ENCODE results near the gene GLB1L.
A peak's percentile ranks its signal among the peaks of the same experiment; 100 is the strongest.

The GLB1L gene

DNA sequence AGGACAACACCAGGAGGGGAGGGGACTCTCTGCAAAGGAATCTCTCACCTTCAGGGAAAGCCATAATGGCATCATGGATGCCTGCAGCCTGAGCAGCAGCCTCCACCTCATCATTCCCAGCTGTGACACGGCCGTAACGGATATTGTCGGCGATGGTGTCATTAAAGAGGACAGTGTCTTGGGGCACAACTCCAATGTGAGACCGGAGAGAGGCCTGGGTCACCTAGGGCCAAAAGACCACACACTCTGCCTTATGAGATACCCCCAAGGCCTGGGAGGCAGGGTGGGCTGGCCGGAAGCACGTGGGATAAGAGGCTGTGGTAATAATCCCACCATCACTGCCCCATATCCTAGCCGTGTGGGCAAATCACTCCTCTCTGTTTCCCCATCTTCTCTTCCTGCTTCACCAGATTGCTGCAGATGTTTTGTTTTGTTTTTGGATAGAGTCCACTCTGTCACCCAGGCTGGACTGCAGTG lies 34.3 kb downstream of the GLB1L start:
- Histone ChIP-seq H3K9me2 (replicated peaks; ENCODE audit: insufficient read depth, low read length) (no peaks in the 10 kb centered on the region), H3K27ac (ENCODE audit: low read length) (peak overlapping the region; percentile 24; the same call in 1 of the 2 replicates), H2AFZ (ENCODE audit: low read length) (no peak overlapping the region), H3K79me2 (ENCODE audit: low read length) (peaks cover 12% of the 10 kb centered on the region; the same call in 1 of the 2 replicates), H3K4me3 (ENCODE audit: low read length) (no peak overlapping the region), H3F3A (ENCODE audit: insufficient read depth, low read length) (peaks cover 11% of the 10 kb centered on the region), H3K9me3 (replicated peaks; ENCODE audit: insufficient read depth, low read length) (no peaks in the 10 kb centered on the region), H3K4me2 (ENCODE audit: low read depth, low read length) (0 out of 2 replicates have a peak overlapping the region, but pooled peaks have one; percentile 19), H3K27me3 (replicated peaks; ENCODE audit: insufficient read depth, low read length) (no peaks in the 10 kb centered on the region), H3K9ac (ENCODE audit: low read length) (no peak overlapping the region), H3K36me3 (replicated peaks; ENCODE audit: insufficient read depth, low read length) (no peaks in the 10 kb centered on the region), H3K4me1 (ENCODE audit: low read length) (peaks cover 10% of the 10 kb centered on the region; the same call in 1 of the 2 replicates), H4K20me1 (ENCODE audit: insufficient read depth, low read length) (no peaks in the 10 kb centered on the region)
- no peak for TF ChIP-seq EZH2 (optimal IDR thresholded peaks at IDR 0.05; ENCODE audit: low read depth, low read length)
- TF ChIP-seq, protein P1, sequence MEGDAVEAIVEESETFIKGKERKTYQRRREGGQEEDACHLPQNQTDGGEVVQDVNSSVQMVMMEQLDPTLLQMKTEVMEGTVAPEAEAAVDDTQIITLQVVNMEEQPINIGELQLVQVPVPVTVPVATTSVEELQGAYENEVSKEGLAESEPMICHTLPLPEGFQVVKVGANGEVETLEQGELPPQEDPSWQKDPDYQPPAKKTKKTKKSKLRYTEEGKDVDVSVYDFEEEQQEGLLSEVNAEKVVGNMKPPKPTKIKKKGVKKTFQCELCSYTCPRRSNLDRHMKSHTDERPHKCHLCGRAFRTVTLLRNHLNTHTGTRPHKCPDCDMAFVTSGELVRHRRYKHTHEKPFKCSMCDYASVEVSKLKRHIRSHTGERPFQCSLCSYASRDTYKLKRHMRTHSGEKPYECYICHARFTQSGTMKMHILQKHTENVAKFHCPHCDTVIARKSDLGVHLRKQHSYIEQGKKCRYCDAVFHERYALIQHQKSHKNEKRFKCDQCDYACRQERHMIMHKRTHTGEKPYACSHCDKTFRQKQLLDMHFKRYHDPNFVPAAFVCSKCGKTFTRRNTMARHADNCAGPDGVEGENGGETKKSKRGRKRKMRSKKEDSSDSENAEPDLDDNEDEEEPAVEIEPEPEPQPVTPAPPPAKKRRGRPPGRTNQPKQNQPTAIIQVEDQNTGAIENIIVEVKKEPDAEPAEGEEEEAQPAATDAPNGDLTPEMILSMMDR (IDR thresholded peaks at IDR 0.05; ENCODE audit: low read length): no peak
- TF ChIP-seq EZH2phosphoT487 (IDR thresholded peaks at IDR 0.05; ENCODE audit: low read length): no peak
- no peak for DNase-seq

DNA sequence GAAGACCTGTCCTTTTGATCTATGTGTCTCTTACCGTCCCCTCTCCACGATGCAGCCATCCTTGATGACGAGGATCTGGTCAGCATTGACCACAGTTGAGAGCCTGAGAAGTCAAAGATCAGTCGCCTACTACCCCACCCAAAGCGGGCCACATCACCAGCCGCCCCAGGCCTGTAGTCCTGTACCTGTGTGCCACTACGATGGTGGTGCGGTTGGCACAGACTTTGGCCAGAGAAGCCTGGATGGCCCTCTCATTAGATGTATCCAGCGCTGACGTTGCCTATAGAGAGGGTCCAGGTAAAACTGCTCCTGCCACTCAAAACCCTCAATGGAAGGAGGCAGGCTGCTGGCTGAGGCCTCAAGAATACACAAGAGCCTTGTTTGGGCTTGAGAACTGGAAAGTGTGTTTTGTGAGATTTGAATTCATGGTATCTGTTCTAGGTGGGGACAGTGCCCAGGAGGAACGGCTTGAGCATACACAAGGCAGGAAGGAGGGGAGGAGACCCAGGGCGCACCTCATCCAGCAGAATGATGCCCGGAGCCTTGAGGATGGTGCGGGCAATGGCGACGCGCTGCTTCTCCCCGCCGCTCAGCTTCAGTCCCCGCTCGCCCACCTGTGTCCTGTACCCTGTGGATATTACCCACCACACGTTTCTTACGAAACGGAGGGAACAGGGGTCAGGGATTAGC lies 34.9 kb downstream of the GLB1L start:
- TF ChIP-seq EZH2phosphoT487 (IDR thresholded peaks at IDR 0.05; ENCODE audit: low read length): no peak
- no peak for TF ChIP-seq EZH2 (optimal IDR thresholded peaks at IDR 0.05; ENCODE audit: low read depth, low read length)
- TF ChIP-seq, protein P1 (IDR thresholded peaks at IDR 0.05; ENCODE audit: low read length): no peak
- peaks cover 10% of the 10 kb centered on the region; the same call in 1 of the 2 replicates for H3K4me1 ChIP-seq (ENCODE audit: low read length)

DNA sequence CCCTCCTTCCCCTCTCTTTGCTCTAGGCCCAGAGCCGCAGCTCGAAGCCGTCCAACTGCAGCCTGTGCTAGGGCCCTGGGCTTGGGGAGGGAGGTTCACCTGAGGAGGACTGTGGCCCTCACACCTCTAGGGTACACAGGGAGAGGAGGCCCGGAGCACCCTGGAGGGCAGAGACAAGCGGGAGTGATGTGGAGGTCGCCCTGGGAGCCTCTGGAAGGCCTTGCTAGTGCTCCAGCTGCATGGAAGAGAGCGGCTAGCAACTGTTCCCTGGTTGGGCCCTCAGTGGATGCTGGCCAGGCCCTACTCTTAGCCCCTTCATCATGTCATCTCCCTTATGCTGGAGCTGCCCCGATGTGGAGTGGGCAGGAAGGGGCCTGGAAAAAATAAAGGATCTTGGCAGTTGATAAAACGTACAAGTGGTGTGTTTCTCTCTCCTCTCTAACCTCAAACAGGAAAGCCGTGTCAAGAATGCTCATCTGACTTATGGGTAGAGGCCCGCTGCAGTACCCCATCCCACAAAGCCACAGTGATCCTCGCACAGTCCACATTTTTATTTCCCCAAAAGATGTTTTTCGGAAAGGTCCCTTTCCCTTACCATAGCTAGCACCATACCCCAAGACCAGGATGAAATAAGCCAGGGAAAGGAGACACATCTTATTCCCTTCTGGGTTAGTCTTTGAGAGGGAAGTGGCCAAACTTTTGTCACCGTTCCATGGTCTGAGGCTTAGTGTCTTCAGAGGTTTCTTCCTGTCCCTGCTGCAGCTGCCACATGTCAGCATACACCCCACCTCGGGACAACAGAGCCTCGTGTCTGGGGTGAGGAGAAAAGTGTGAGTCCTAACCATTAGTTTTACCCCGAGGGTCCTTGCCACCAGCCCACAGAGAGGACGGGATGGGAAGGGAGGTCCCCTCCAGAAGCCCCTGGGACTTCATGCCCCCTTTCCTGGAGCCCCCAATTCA lies 35.7 kb downstream of the GLB1L start:
- H3K27me3 ChIP-seq (replicated peaks; ENCODE audit: insufficient read depth, low read length): no peaks in the 10 kb centered on the region
- no peaks in the 10 kb centered on the region for H3K9me3 ChIP-seq (replicated peaks; ENCODE audit: insufficient read depth, low read length)
- H3K4me3 ChIP-seq (ENCODE audit: low read length): no peak overlapping the region
- H3K9ac ChIP-seq (ENCODE audit: low read length): no peak overlapping the region
- H3K79me2 ChIP-seq (ENCODE audit: low read length): peaks cover 12% of the 10 kb centered on the region; the same call in 1 of the 2 replicates
- H3K27ac ChIP-seq (ENCODE audit: low read length): no peak overlapping the region
- no peak for DNase-seq
- H3K36me3 ChIP-seq (replicated peaks; ENCODE audit: insufficient read depth, low read length): no peaks in the 10 kb centered on the region
- H4K20me1 ChIP-seq (ENCODE audit: insufficient read depth, low read length): no peaks in the 10 kb centered on the region
- peaks cover 10% of the 10 kb centered on the region; the same call in 1 of the 2 replicates for H3K4me1 ChIP-seq (ENCODE audit: low read length)
- H3K9me2 ChIP-seq (replicated peaks; ENCODE audit: insufficient read depth, low read length): no peaks in the 10 kb centered on the region
- H2AFZ ChIP-seq (ENCODE audit: low read length): no peak overlapping the region
- no peak overlapping the region for H3K4me2 ChIP-seq (ENCODE audit: low read depth, low read length)
- peaks cover 13% of the 10 kb centered on the region for H3F3A ChIP-seq (ENCODE audit: insufficient read depth, low read length)
- TF ChIP-seq EZH2phosphoT487 (IDR thresholded peaks at IDR 0.05; ENCODE audit: low read length) (no peak), EZH2 (optimal IDR thresholded peaks at IDR 0.05; ENCODE audit: low read depth, low read length) (no peak)
- TF ChIP-seq, protein P1 (IDR thresholded peaks at IDR 0.05; ENCODE audit: low read length): no peak

More for the DNA sequence above, 34.9 kb downstream of the GLB1L start:
- Histone ChIP-seq H3K79me2 (ENCODE audit: low read length) (peaks cover 12% of the 10 kb centered on the region; the same call in 1 of the 2 replicates), H3K27ac (ENCODE audit: low read length) (no peak overlapping the region), H3K4me2 (ENCODE audit: low read depth, low read length) (no peak overlapping the region), H2AFZ (ENCODE audit: low read length) (no peak overlapping the region), H3K9me2 (replicated peaks; ENCODE audit: insufficient read depth, low read length) (no peaks in the 10 kb centered on the region), H3K9me3 (replicated peaks; ENCODE audit: insufficient read depth, low read length) (no peaks in the 10 kb centered on the region), H3K36me3 (replicated peaks; ENCODE audit: insufficient read depth, low read length) (no peaks in the 10 kb centered on the region), H3F3A (ENCODE audit: insufficient read depth, low read length) (peaks cover 13% of the 10 kb centered on the region), H3K9ac (ENCODE audit: low read length) (no peak overlapping the region), H3K27me3 (replicated peaks; ENCODE audit: insufficient read depth, low read length) (no peaks in the 10 kb centered on the region), H4K20me1 (ENCODE audit: insufficient read depth, low read length) (no peaks in the 10 kb centered on the region), H3K4me3 (ENCODE audit: low read length) (no peak overlapping the region)
- no peak for DNase-seq

All from MM.1S (cell line).